HG02943 (cell line): ENCODE measurements around the gene PURB.
"Not testable (repeated sequence)": the region's sequence is repeated elsewhere in the genome, so short reads cannot be mapped to it uniquely, and the experiment has no call there.

ENCODE experiments used
- ATAC-seq: cut with Tn5 transposase; IDR thresholded peaks from one replicate; pipeline ENCODE4 v1.9.1; 2021; ENCODE audit warnings: mild to moderate bottlenecking, low read depth, moderate library complexity; ENCODE audit not compliant: unreplicated experiment

PURB gene

DNA sequence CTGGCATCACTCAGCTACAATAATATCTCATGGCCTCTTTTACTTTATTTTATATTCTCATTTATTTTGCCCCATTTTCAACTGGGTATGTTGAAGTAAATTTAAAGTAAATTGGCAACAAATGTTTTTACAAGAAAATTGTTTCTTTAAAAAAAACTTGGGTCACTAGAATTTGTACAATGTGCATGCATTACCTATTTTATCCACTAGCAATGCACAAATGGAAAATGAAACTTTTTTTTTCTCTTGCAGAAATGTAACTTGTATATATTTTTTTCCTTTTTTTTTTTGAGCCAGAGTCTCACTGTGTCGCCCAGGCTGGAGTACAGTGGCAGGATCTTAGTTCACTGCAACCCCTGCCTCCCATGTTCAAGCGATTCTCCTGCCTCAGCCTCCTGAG lies 27.2 kb downstream of the PURB start:
- ATAC-seq: no peak

DNA sequence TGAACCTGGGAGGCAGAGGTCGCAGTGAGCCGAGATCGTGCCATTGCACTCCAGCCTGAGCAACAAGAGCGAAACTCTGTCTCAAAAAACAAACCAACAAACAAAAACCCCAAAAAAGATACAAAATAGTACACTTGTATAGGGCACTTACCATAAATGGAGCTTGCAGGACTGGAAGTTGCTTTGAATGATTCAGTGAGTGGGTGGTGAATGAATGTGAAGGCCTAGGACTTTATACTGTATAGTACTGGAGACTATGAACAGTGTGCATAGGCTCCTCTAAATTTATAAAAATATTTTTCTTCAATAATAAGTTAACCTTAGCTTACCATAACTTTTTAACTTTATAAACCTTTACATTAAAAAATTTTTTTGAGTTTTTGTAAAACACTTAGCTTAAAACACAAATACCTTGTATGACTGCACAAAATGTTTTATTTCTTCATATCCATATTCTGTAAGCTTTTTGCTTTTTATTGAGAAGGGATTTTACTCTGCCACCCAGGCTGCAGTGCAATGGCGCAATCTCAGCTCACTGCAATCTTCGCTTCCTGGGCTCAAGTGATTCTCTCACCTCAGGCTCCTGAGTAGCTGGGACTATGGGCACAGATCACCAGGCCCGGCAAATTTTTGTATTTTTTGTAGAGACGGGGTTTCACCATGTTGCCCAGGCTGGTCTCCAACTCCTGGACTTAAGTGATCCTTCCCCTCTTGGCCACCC lies 30.5 kb downstream of the PURB start:
- ATAC-seq: no peak

DNA sequence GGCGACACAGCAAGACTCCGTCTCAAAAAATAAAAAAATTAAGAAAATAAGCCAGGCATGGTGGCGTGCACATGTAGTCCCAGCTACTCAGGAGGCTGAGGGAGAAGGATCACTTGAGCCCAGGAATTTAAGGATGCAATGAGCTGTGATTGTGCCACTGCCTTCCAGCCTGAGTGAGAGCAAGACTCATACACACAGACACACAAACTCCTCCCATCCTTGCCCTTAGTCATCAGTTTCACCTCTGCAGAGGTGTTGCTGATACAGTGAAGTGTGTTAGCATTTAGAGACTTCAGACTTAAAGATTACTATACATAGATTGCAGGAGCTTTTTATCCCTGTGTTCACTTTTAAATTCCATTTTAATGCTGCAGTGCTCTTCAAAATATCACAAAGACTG lies 31.9 kb downstream of the PURB start:
- ATAC-seq: no peak

DNA sequence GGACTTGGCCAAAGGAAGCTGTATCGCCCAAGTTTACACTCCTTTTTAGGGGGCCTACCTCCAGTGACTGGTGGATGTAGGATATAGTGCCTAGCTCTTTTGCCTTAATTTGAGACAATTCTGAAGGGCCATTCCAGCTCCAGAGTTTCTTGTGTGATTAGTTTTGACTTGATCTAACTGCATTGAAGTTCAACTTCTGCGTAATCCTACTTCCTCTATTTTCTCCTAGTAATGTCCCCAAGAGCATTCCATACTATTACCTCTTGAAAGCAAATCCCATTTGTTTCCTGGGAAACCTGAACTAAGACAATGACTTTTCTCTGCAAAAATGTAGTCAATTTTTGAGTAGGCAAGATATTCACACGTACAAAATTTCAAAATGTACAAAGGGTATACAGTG lies 32.7 kb downstream of the PURB start:
- no peak for ATAC-seq

DNA sequence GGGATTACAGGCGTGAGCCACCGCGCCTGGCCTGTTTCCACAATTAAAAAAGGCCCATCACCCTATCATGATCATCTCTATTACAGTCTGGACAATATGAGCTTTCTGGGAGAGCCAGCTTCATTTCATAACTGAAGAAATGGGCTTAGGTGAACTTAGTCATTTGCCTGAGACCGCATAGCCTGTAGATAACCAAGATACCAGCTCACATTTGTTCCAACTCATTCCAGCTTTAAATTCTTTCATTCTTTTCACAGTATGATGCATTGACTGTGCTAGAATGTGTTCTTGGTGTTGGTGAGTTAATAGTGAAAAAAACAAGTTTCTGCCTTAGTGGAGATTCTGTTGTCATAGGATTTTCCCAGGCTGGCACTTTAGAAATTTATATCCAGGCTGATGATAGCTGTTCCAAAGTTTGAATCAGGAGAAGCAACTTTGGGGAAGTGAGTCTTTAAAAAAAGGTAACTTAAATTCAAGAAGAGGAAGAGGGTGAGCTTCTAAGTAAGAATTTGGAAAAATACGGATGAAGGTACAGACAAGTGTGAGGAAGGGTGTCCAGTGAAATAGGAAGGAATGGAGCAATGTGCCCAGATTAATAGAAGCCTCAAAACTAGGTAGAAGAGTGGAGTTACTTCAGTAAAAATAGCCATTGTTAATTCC lies 35.3 kb downstream of the PURB start:
- ATAC-seq: no peak

DNA sequence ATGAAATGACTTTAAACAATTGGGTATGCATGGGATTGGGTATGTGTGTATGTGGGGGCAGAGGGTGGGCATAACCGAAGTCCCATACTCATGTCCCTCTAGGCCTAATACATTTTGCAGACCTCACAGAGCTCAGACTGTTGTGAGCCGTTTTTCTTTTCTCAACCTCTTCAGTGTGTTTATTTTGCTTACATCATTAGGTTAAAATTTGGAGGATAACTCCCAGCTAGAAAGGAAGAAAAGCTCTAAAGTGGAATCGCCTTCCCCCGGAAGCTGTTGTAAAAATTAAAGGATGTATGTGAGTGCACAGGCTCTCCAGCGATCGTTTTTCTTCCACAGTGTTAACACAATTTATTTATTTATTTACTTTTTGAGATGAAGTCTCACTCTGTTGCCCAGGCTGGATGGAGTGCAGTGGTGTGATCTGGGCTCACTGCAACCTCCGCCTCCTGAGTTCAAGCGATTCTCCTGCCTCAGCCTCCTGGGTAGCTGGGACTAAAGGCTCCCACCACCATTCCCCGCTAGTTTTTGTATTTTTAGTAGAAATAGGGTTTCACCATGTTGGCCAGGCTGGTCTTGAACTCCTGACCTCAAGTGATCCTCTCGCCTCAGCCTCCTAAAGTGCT lies 36.0 kb downstream of the PURB start:
- no peak for ATAC-seq

DNA sequence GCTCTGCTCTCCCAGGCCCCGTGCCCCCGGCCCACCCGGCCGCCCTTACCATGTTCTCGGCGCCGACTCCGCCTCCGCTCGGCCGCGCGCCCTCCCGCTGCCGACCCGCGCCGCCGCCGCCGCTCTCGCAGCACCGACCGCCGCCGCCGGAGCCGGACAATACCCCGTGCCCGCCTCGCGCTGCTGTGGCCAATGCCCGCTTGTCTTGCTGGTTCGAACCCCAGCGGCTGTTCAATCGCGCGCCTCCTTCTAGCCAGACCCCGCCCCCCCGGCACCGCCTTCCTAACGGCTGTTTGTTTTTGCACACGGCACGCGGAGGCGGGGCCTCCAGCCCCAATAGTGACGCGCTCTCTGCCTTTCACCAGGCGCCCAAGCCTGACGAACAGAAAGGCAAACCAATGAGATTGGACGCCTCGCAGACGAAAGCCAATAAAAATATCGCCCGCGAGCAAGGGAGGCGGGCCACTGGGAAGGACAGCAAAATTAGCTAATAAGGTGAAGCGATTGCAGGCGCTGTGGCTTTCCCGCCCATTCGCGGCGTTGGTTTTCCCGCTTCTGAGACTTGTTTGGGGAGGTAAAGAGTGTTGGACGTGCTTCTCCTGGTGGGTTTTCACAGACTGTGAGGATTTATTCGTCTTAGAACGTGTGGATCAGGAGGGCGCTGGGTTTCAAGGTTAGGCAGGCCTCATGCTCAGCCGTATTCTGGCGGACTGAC lies 37.3 kb downstream of the PURB start, which contains the start of gene H2AZ2:
H2AZ2 (minus strand) TSS at position 168 of the 715 bp plus-strand sequence; CDS start at position 52, 116 bp downstream.
- ATAC-seq: peak; percentile 82

DNA sequence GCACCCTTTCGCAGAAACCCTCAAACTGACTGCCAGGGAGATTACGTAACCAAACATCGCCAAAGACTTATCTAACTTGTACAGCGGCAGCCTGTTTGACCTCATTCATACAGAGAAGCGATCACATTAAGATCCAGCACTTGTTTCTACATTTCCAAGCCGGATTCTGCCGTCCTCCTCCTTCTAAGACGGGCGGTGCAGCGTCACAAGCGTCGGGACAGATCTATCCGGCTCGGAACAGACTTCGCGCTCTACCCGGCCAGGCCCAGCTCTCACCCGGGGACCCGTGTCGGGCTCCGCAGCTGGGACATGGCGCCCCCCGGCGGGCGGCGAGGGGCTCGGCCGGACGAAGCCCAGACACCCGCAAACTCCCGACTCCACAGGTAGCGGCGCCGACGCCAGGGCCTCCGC lies 37.8 kb downstream of the PURB start:
- peak; percentile 59 for ATAC-seq

DNA sequence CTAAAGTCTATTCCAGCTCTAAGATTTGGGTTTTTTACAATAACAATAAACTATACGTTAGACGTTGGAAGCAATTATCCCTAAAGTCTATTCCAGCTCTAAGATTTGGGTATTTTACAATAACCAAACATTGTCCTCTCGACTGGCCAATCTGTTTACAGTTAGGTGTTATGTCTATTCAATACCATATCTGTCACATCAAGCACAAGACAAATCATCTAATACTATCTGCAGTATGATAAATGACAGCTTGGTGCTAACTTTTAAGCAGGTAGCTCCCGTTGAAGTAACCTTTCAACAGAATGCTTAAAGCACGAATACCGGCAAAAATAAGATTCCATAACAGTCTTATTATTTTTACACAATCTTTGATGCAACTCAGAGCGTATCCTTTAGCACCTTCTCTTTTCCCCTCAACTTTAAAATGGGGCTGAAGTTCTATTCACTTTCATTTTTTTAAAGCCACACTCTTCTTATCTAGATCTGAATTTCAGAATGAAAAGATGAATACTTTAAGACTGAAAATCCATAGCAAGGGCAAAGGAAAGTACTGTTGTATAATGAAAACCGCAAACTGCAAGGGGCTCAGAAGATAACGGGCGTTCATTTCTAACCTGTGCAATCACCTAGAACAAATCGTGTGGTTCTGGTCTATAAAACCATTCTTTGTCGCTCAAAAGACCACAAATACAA lies 38.4 kb downstream of the PURB start:
- ATAC-seq: peak; percentile 5

DNA sequence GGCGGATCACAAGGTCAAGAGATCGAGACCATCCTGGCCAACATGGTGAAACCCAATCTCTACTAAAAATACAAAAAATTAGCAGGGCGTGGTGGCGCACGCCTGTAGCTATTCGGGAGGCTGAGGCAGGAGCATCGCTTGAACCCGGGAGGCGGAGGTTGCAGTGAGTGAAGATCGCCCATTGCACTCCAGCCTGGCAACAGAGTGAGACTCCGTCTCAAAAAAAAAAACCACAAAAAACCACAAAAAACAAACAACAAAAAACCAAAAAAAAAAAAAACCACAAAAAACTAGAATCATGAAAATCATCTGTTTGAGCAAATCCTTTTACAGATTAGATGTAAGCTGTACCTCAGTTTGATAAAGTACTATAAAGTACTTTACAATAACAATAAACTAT lies 38.9 kb downstream of the PURB start:
- not testable (repeated sequence) for ATAC-seq

DNA sequence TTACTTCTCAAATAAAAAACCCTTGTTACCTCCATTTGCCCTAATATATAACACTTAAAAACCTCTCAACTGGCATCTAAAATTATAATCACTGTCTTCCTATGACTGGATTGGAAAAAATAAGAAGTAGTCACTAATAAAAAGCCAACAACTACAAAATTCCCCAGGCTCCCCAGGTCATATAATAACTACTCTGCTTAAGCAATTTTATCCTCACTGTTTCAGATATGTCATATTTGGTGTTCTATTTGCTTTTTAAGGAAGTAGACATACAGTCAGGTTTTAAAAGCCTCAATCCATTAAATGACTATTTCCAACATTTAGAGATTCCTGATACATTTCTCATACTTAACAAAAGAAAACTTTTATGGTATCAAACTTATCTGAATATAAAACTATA lies 39.9 kb downstream of the PURB start:
- no peak for ATAC-seq

DNA sequence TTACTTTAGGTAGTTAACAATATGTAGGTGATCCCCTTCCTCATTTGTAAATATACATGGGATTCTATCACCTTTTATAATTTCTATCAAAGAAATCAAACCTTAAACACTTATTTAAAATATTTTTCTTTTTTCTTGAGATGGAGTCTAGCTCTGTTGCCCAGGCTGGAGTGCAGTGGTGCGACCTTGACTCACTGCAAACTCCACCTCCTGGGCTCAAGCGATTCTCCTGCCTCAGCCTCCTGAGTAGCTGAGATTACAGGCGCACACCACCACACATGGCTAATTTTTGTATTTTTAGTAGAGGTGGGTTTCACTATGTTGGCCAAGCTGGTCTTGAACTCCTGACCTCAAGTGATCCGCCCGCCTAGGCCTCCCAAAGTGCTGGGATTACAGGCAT lies 41.9 kb downstream of the PURB start:
- ATAC-seq: not testable (repeated sequence)

DNA sequence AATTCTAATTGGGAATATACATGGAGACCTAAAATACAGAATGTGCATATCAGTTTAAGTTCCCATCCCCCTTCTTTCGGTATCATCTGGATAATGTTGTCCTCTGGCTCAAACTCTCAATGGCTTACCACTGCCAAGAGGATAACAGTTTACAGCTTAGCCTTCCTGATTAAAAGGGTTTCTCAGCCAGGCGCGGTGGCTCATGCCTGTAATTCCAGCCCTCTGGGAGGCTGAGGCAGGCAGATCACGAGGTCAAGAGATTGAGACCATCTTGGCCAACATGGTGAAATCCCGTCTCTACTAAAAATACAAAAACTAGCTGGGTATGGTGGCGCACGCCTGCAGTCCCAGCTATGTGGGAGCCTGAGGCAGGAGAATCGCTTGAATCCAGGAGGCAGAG lies 42.7 kb downstream of the PURB start:
- ATAC-seq: not testable (repeated sequence)

DNA sequence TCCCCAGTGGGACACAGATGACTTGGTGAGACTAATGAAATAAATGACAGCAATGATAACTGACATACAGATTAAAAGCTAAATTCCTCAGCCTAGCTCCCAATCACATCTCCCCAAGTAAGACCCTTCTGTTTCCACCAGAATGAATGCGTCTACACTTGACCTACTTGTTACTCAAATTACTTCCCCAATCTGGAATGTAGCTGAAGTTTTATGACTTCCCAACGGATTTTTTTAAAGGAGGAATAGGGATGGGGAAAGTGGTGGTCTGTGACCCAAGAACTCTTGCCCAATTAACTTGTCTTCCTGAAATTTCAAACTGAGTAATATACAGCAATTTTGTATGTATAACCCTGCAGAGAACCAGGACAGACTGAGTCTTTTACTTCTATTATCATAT lies 46.6 kb downstream of the PURB start:
- no peak for ATAC-seq

DNA sequence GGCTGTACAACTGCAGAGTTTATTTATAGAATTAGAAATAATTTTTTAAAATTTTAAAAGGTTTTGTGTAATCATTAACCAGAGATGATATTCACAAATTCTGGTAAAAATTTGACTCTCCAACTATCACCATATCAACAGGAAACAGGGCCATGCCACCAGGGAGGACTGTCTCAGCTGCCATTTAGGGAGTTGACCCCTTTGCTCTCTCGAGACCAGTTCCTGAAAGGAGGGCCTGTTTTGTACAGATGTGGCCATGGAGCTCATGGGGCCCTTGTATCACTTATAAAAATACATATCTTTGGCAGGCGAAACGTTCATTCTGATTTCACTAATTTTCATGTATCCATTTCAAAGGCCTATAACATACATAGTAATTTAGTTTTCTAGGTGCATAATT lies 57.8 kb downstream of the PURB start:
- no peak for ATAC-seq
